Measurements from ENCODE around the gene CLDN2.

The CLDN2 gene

GRCh38 chrX:106902684-106903083, 17.5 kb upstream of the CLDN2 start:
- no peak for DNase-seq (ENCODE audit: low read depth)
- TF ChIP-seq, protein P1, sequence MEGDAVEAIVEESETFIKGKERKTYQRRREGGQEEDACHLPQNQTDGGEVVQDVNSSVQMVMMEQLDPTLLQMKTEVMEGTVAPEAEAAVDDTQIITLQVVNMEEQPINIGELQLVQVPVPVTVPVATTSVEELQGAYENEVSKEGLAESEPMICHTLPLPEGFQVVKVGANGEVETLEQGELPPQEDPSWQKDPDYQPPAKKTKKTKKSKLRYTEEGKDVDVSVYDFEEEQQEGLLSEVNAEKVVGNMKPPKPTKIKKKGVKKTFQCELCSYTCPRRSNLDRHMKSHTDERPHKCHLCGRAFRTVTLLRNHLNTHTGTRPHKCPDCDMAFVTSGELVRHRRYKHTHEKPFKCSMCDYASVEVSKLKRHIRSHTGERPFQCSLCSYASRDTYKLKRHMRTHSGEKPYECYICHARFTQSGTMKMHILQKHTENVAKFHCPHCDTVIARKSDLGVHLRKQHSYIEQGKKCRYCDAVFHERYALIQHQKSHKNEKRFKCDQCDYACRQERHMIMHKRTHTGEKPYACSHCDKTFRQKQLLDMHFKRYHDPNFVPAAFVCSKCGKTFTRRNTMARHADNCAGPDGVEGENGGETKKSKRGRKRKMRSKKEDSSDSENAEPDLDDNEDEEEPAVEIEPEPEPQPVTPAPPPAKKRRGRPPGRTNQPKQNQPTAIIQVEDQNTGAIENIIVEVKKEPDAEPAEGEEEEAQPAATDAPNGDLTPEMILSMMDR (IDR thresholded peaks at IDR 0.05; ENCODE audit: control insufficient read depth, extremely low read depth, insufficient read depth) = no peak
- no peak overlapping the region for H3K4me3 ChIP-seq (ENCODE audit: low read depth, low read length)

- no peak for DNase-seq (ENCODE audit: low read depth)
- no peak within 1 kb of the TSS for H3K4me3 ChIP-seq (ENCODE audit: low read depth, low read length)
These were observed 16.8 kb upstream of the CLDN2 start, which contains the start of gene RIPPLY1 for GRCh38 chrX:106903291-106903824. RIPPLY1 (minus strand) TSS chrX:106903341; CDS start chrX:106903287, 54 bp downstream.

DNA sequence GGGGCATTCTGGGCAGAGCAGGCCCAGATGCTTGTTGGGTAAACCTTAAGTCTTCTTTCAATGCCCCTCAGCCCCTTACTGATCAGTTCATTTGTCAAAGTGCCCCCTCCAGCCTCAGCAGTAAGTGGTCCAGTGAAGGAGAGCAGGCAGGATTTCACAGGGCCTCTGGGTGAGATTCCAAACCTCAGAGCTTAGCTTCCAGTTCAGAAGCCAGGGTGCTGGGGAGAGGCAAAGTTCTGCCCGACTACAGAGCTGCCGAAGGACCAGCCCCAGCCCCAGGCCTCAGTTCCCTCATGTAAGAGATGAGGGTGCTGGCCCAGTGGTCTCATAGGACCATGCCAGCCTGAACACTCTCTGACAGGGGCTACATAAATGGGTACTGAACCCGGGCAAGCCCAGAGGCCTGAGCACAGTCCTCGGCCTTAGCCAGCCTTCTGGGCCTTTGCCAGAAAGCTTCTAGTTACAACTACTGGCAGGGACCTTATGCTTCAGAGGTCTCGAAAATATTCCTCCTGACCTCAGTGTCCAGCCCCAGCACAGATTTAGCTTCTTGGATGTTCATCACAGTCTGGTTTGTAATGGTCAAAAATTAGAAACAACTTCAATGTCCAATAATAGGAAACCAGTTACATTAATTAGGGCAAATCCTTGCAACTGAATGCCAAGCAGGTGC, 16.2 kb upstream of the CLDN2 start:
- TF ChIP-seq, protein P1 (IDR thresholded peaks at IDR 0.05; ENCODE audit: control insufficient read depth, extremely low read depth, insufficient read depth) = no peak
- no peak for DNase-seq (ENCODE audit: low read depth)
- H3K4me3 ChIP-seq (ENCODE audit: low read depth, low read length) = no peak overlapping the region

More at GRCh38 chrX:106903291-106903824, 16.8 kb upstream of the CLDN2 start, which contains the start of gene RIPPLY1:
- TF ChIP-seq, protein P1 (IDR thresholded peaks at IDR 0.05; ENCODE audit: control insufficient read depth, extremely low read depth, insufficient read depth) = no peak

DNA sequence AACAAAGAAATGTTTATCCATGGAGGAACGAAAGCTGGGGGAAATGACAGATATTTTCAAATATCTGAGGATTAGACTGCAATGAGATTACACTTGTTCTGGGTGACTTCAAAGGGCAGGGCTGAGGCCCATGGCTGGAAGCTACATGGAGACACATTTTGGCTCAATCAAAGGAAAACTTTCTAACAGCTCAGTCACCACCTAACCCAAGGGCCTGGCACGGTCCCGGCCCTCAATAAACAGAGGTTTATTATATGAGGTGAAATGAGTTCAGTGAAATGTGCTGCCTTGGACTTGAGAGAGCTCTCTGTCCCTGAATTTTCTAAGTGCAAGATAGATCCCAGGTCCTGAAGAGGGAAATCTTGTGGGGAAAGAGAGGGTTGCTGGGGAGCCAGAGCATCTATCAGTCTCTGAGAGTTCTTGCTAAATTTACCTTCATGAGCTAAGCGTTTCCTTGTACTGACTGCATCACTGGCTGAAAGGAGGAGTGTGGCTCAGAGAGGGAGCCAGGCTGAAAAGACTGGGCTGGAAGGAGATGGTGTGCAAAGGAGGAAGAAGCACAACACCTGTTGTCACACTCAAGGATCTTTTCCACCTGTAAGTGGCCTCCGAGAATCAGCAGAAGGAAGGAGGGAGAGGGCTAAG, 15.0 kb upstream of the CLDN2 start:
- H3K4me3 ChIP-seq (ENCODE audit: low read depth, low read length) = no peak overlapping the region
- TF ChIP-seq, protein P1 (IDR thresholded peaks at IDR 0.05; ENCODE audit: control insufficient read depth, extremely low read depth, insufficient read depth) = no peak
- DNase-seq (ENCODE audit: low read depth) = no peak

GRCh38 chrX:106906361-106906760, 13.8 kb upstream of the CLDN2 start:
- TF ChIP-seq, protein P1 (IDR thresholded peaks at IDR 0.05; ENCODE audit: control insufficient read depth, extremely low read depth, insufficient read depth) = no peak
- H3K4me3 ChIP-seq (ENCODE audit: low read depth, low read length) = no peak overlapping the region

DNA sequence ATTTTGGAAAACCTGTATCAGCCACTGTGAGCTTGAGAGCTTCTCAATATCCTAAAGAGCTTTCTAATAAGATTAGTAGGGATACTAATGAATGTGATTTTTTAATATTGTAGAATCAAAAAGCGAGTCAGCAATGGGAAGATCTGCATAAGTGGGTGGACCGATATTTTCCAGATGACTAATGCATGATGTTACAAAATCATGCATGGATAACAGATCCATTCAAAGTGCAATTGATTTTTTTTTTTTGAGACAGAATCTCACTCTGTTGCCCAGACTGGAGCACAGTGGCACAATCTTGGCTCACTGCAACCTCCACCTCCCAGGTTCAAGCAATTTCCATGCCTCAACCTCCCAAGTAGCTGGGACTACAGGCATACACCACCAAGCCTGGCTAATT, 7.3 kb upstream of the CLDN2 start:
- H3K4me3 ChIP-seq (ENCODE audit: low read depth, low read length) = no peak overlapping the region
- DNase-seq (ENCODE audit: low read depth) = no peak
- TF ChIP-seq, protein P1 (IDR thresholded peaks at IDR 0.05; ENCODE audit: control insufficient read depth, extremely low read depth, insufficient read depth) = no peak

More at GRCh38 chrX:106906361-106906760, 13.8 kb upstream of the CLDN2 start:
- no peak for DNase-seq (ENCODE audit: low read depth)

Data from LNCaP clone FGC (cell line).